Cardiac fibroblast (primary cell): ENCODE measurements around the gene MRPL10.

Experiments used
- DNase-seq, 2 donors: peaks; one replicate each; pipeline versions ENCODE4 v3.0.0 to v3.0.0-alpha.2; 2010; ENCODE audit warnings: low read depth in 2 of 2
- H3K4me3 ChIP-seq, 2 donors: replicated peaks in 1 of 2; 1 replicate in 1 of 2; 2 replicates in 1 of 2; pipeline ENCODE4 v1.5.1; 2011; ENCODE audit warnings: low read depth in 2 of 2, low read length in 2 of 2, mild to moderate bottlenecking in 2 of 2, moderate library complexity in 1 of 2
- CTCF ChIP-seq: IDR thresholded peaks from one replicate; pipeline ENCODE4 v1.5.1; 2011; ENCODE audit warnings: low read depth, mild to moderate bottlenecking, low read length, inconsistent platforms

MRPL10 gene

GRCh38 chr17:47850692-47851573 lies 19.6 kb upstream of the MRPL10 start, which contains the start of gene SP6:
Gene SP6 (minus strand): TSS chr17:47851163. CDS start chr17:47848429, 2,734 bp downstream.
- DNase-seq, result peak; percentile 48 to 56
- TF ChIP-seq CTCF, result no peak
- H3K4me3 ChIP-seq, result peak within 1 kb of the TSS in 1 of 2 donors; percentile 39

GRCh38 chr17:47850373-47850691 lies 19.0 kb upstream of the MRPL10 start:
- H3K4me3 ChIP-seq, result no peak overlapping the region
- DNase-seq, result no peak
- TF ChIP-seq CTCF, result no peak

DNA sequence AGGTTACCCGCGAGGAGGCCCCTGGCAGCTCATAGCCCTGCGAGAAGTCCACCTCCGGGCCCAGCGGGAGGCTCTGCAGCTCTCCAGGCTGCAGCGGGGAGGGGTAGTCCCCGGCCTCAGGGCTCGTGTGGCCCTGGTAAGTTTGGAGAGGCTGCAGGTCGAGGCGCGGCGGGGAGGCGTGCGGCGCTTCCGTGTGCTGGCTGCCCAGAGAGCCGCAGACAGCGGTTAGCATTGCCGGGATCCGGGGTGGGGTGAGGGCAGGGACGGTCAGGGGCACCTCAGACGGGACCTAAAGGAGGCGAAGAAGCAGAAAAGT lies 16.8 kb upstream of the MRPL10 start:
- no peak for TF ChIP-seq CTCF
- no peak for DNase-seq
- H3K4me3 ChIP-seq, result no peak overlapping the region

DNA sequence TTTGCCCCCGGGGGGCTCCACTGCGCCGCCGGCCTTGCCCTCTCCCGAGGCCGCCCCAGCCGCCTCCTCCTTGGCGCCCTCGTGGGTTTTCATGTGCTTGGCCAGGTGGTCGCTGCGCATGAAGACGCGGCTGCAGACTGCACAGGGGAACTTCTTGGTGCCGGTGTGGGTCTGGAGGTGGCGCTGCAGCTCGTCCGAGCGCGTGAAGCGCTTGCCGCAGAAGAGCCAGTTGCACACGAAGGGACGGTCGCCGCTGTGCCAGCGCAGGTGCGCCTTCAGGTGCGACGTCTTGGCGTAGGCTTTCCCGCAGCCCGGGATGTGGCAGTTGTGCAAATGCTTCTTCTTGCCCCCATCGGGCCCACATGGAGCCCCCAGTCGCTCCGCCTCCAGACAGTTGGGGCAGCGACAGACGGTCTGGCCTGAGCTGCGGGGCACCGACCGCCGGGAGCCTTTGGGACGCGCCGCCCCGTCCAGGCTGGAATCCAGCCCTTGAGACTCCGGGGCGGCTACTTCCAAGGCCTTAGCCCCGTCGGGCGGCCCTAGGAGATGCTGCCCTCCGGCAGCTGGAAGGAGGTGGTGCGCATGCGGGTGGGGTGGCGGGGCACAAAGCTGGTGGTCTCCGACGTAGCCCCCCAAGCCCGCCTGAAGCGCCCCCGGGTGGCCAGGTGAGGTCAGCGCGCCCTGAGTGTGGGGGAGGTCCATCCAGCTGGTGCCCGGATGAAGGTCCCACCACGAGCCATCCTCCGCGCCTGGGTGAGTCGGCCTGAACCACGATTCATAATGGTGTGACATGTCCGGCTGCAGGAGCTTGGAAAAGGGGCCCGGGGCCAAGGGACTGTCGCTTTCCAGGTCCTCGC lies 16.2 kb upstream of the MRPL10 start:
- DNase-seq, result no peak
- no peak overlapping the region for H3K4me3 ChIP-seq
- peak; percentile 34 for TF ChIP-seq CTCF

- H3K4me3 ChIP-seq, result no peak overlapping the region
- no peak for TF ChIP-seq CTCF
- DNase-seq, result no peak
Observed at GRCh38 chr17:47846716-47847340, 15.5 kb upstream of the MRPL10 start.

DNA sequence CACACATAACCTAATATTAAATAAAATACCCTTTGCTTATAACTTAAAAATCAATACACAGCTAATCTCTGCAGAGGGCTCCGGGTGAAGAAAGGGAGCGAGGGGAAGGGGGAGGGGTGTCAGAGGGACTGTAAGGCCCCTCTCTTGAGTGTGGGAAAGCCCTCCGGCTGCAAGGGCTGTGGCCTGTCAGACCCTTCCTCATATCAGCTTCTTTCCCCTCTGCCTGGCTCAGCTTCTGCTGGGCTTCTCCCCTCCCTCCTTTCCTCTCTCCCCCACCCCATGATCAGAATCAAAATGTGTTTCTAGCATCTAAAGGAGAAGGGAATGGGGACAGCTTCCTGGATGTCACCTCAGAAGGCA lies 14.4 kb upstream of the MRPL10 start:
- H3K4me3 ChIP-seq, result no peak overlapping the region

More for the DNA sequence above, 14.4 kb upstream of the MRPL10 start:
- no peak for DNase-seq
- TF ChIP-seq CTCF, result no peak
